Stimulated activated CD4-positive, alpha-beta T cell treated with anti-CD3 and anti-CD28 coated beads, Interleukin-1b, Interleukin-23, amount 100 ng/mL, for 4 hours (primary cell): ENCODE measurements around the gene NFIX.

Experiments
- DNase-seq, 2 donors: peaks; one replicate each; pipeline ENCODE4 v3.0.0-alpha.2; 2020; ENCODE audit warnings: low read depth in 2 of 2

Gene NFIX

GRCh38 chr19:13122275-13122878 lies 127.1 kb downstream of the NFIX start:
- no peak for DNase-seq

GRCh38 chr19:13122980-13123957 lies 128.0 kb downstream of the NFIX start:
- no peak for DNase-seq

GRCh38 chr19:13127051-13127450 lies 131.8 kb downstream of the NFIX start:
- DNase-seq = no peak

- no peak for DNase-seq
These were observed 132.7 kb downstream of the NFIX start for GRCh38 chr19:13127811-13128575.

- DNase-seq = no peak
These were observed 133.3 kb downstream of the NFIX start for GRCh38 chr19:13128583-13128982.

- DNase-seq = no peak
These were observed 134.1 kb downstream of the NFIX start for GRCh38 chr19:13129384-13129783.

GRCh38 chr19:13130886-13131490 lies 135.7 kb downstream of the NFIX start:
- DNase-seq = no peak

GRCh38 chr19:13132471-13133180 lies 137.4 kb downstream of the NFIX start:
- peak in 1 of 2 donors; percentile 30 for DNase-seq

GRCh38 chr19:13133241-13133870 lies 138.1 kb downstream of the NFIX start:
- no peak for DNase-seq

GRCh38 chr19:13134626-13135025 lies 139.4 kb downstream of the NFIX start:
- DNase-seq = no peak

GRCh38 chr19:13135068-13136062 lies 140.1 kb downstream of the NFIX start:
- no peak for DNase-seq

GRCh38 chr19:13137290-13137794 lies 142.1 kb downstream of the NFIX start:
- no peak for DNase-seq

GRCh38 chr19:13138171-13138915 lies 143.1 kb downstream of the NFIX start:
- no peak for DNase-seq

- no peak for DNase-seq
These were observed 143.6 kb downstream of the NFIX start for GRCh38 chr19:13138916-13139198.

- no peak for DNase-seq
These were observed 144.5 kb downstream of the NFIX start for GRCh38 chr19:13139633-13140311.

GRCh38 chr19:13146763-13147563 lies 151.7 kb downstream of the NFIX start:
- DNase-seq = no peak
